Measurements from ENCODE around the gene GALNS. TPM values are rescaled to one million over a fixed set of nuclear protein-coding genes. Genes with fewer than 3 reads are reported as not detected.

GALNS gene
- total and polyA plus RNA-seq, 2 of the 13 experiments (the other 11 are each of a cell fraction or from before 2014, with no cell fraction given), result 9.2 to 9.8 TPM

- WGBS (ENCODE audit: low lambda C conversion rate), result 3% methylated on average over 7 of the region's 25 CpGs
- CTCF ChIA-PET (ENCODE audit: low intra/inter-chr PET ratio, low total read pairs), result no interaction called here
- in situ Hi-C loops (cut with HindIII; ENCODE audit: extremely low pct_ligation_motif_present, low pct_unique_long_range_greater_than_20kb), result no loop called here
These were observed 16.0 kb upstream of the GALNS start for GRCh38 chr16:88872650-88873331.

GRCh38 chr16:88871730-88872416 lies 15.1 kb upstream of the GALNS start:
- BruUV-seq (replicated peaks), result no TSS peak
- H3K79me2 ChIP-seq (ENCODE audit: insufficient read depth, low read length), result no peaks in the 10 kb centered on the region
- 42% methylated on average over 10 of the region's 21 CpGs for WGBS (ENCODE audit: low lambda C conversion rate)
- DNase-seq (ENCODE audit: low spot score) (no peak), ATAC-seq (peak; percentile 12), FAIRE-seq (no peak)
- H3K4me2 ChIP-seq (ENCODE audit: low read depth, low read length), result no peak overlapping the region
- TF ChIP-seq ZFYVE20 (CRISPR knock-in tag; IDR thresholded peaks at IDR 0.05; ENCODE audit: borderline replicate concordance, low read depth), result no peak
- peak; percentile 83; the same call in 1 of the 2 replicates for TF ChIP-seq EZH2 (conservative IDR thresholded peaks at IDR 0.05; ENCODE audit: low read depth, low read length)
- no peak overlapping the region for H2AFZ ChIP-seq (ENCODE audit: low read length)
- H3K9ac ChIP-seq (ENCODE audit: insufficient read depth, low read depth, low read length), result no peak overlapping the region
- H3K27ac ChIP-seq (ENCODE audit: extremely low read length, insufficient read depth, low read length), result no peak overlapping the region
- POLR2A ChIA-PET, result no interaction called here
- H3K36me3 ChIP-seq (replicated peaks in 1 of 2; ENCODE audit: control insufficient read depth in 1 of 2, insufficient read depth in 2 of 2, low read length in 2 of 2), result no peaks in the 10 kb centered on the region
- in situ Hi-C loops (cut with HindIII; ENCODE audit: extremely low pct_ligation_motif_present, low pct_unique_long_range_greater_than_20kb), result no loop called here
- H3K9me3 ChIP-seq (ENCODE audit: low read length), result no peaks in the 10 kb centered on the region
- intact Hi-C loops (cut with micrococcal nuclease; ENCODE audit: unreplicated experiment), result no loop called here
- H3K4me3 ChIP-seq (replicated peaks in 1 of 3; ENCODE audit: insufficient read depth in 1 of 3, low read depth in 2 of 3, low read length in 3 of 3), result no peak overlapping the region
- H3K4me1 ChIP-seq (ENCODE audit: insufficient read depth, low read length), result no peaks in the 10 kb centered on the region
- peaks cover 8% of the 10 kb centered on the region; the same call in 1 of the 2 replicates for H4K20me1 ChIP-seq (ENCODE audit: insufficient read depth, low read length)
- CTCF ChIA-PET (ENCODE audit: low intra/inter-chr PET ratio, low total read pairs), result no interaction called here
- H3K27me3 ChIP-seq (ENCODE audit: control insufficient read depth in 1 of 2, insufficient read depth in 2 of 2, low read length in 2 of 2), result peaks cover 57 to 95% of the 10 kb centered on the region in 2 experiments

More at GRCh38 chr16:88872650-88873331, 16.0 kb upstream of the GALNS start:
- no peaks in the 10 kb centered on the region for H3K36me3 ChIP-seq (replicated peaks in 1 of 2; ENCODE audit: control insufficient read depth in 1 of 2, insufficient read depth in 2 of 2, low read length in 2 of 2)
- POLR2A ChIA-PET, result no interaction called here
- TF ChIP-seq GPBP1L1 (CRISPR knock-in tag; IDR thresholded peaks at IDR 0.05), result no peak
- peak; percentile 33; the same call in 1 of the 2 replicates for TF ChIP-seq EZH2 (conservative IDR thresholded peaks at IDR 0.05; ENCODE audit: low read depth, low read length)
- no peak for TF ChIP-seq ATF7-NPFF (CRISPR knock-in tag; IDR thresholded peaks at IDR 0.05; ENCODE audit: low read depth)
- H3K9ac ChIP-seq (ENCODE audit: insufficient read depth, low read depth, low read length), result no peak overlapping the region
- intact Hi-C loops (cut with micrococcal nuclease; ENCODE audit: unreplicated experiment), result no loop called here
- no peaks in the 10 kb centered on the region for H3K4me1 ChIP-seq (ENCODE audit: insufficient read depth, low read length)
- H3K27me3 ChIP-seq (ENCODE audit: control insufficient read depth in 1 of 2, insufficient read depth in 2 of 2, low read length in 2 of 2), result peaks cover 56 to 94% of the 10 kb centered on the region in 2 experiments
- FAIRE-seq (no peak), DNase-seq (ENCODE audit: low spot score) (no peak), ATAC-seq (no peak)
- H4K20me1 ChIP-seq (ENCODE audit: insufficient read depth, low read length), result peaks cover 8% of the 10 kb centered on the region; the same call in 1 of the 2 replicates
- H2AFZ ChIP-seq (ENCODE audit: low read length), result no peak overlapping the region
- H3K9me3 ChIP-seq (ENCODE audit: low read length), result no peaks in the 10 kb centered on the region
- no peaks in the 10 kb centered on the region for H3K79me2 ChIP-seq (ENCODE audit: insufficient read depth, low read length)
- no peak overlapping the region for H3K4me3 ChIP-seq (replicated peaks in 1 of 3; ENCODE audit: insufficient read depth in 1 of 3, low read depth in 2 of 3, low read length in 3 of 3)
- no peak overlapping the region for H3K27ac ChIP-seq (ENCODE audit: extremely low read length, insufficient read depth, low read length)
- no TSS peak for BruUV-seq (replicated peaks)
- H3K4me2 ChIP-seq (ENCODE audit: low read depth, low read length), result no peak overlapping the region
